ENCODE data around the gene IGFLR1. TPM values are rescaled to one million over a fixed set of nuclear protein-coding genes. Genes with fewer than 3 reads are reported as not detected.

The IGFLR1 gene
- total RNA-seq, 1 donor = 0.72 TPM

GRCh38 chr19:35734273-35734672 lies 8.0 kb downstream of the IGFLR1 start:
- no peak for TF ChIP-seq CTCF (IDR thresholded peaks at IDR 0.05; ENCODE audit: extremely low read depth, low read depth, low read length)
- Histone ChIP-seq H3K79me2 (ENCODE audit: insufficient read depth, low read length) (no peaks in the 10 kb centered on the region), H3K4me1 (ENCODE audit: insufficient read depth, low read length) (no peaks in the 10 kb centered on the region), H3K4me3 (ENCODE audit: insufficient read depth, low read length) (no peak overlapping the region), H2AFZ (ENCODE audit: low read length) (no peak overlapping the region), H3K4me2 (ENCODE audit: insufficient read depth, low read length) (no peak overlapping the region), H3K9me3 (ENCODE audit: low read depth, low read length) (no peaks in the 10 kb centered on the region), H3K27me3 (ENCODE audit: insufficient read depth, low read length) (no peaks in the 10 kb centered on the region), H4K20me1 (ENCODE audit: insufficient read depth, low read length) (peaks cover 7% of the 10 kb centered on the region), H3K36me3 (ENCODE audit: insufficient read depth, low read length) (peaks cover 69% of the 10 kb centered on the region), H3K27ac (ENCODE audit: low read depth, low read length) (no peak overlapping the region)
- DNase-seq (ENCODE audit: insufficient read length, low spot score, missing footprints) = peak; percentile 14

DNA sequence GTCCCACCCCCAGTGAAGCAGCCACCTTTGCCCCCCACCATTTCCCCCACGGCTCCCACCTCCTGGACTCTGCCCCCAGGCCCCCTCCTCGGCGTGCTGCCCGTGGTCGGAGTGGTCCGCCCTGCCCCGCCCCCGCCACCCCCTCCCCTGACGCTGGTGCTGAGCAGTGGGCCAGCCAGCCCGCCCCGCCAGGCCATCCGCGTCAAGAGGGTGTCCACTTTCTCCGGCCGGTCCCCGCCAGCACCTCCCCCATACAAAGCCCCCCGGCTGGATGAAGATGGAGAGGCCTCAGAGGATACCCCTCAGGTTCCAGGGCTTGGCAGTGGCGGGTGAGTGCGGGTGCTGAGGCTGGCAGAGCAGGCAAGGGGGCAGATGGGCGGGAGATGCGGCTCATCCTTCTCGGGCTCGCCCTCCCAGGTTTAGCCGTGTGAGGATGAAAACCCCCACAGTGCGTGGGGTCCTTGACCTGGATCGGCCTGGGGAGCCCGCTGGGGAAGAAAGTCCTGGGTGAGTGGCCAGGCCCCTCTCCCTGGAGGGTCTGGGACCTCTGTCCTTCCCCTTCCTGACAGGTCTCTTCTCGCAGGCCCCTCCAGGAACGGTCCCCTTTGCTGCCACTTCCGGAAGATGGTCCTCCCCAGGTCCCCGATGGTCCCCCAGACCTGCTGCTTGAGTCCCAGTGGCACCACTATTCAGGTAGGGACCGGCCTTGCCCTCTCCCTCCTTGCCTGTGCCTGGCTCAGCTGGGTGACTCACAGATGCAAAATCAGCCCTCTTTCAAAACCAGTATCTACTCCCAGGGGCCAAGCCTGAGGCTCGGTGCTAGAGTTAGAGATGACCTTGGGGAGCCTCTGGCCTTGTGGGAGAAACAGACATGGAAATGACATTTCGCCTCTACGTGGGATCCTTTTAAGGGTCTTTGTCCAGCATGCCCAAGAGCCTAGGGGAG lies 8.8 kb downstream of the IGFLR1 start:
- Histone ChIP-seq H3K27ac (ENCODE audit: low read depth, low read length) (no peak overlapping the region), H3K36me3 (ENCODE audit: insufficient read depth, low read length) (peaks cover 70% of the 10 kb centered on the region), H3K4me2 (ENCODE audit: insufficient read depth, low read length) (no peak overlapping the region), H2AFZ (ENCODE audit: low read length) (no peak overlapping the region), H3K4me3 (ENCODE audit: insufficient read depth, low read length) (no peak overlapping the region), H4K20me1 (ENCODE audit: insufficient read depth, low read length) (peaks cover 7% of the 10 kb centered on the region), H3K9me3 (ENCODE audit: low read depth, low read length) (no peaks in the 10 kb centered on the region), H3K4me1 (ENCODE audit: insufficient read depth, low read length) (no peaks in the 10 kb centered on the region), H3K27me3 (ENCODE audit: insufficient read depth, low read length) (no peaks in the 10 kb centered on the region), H3K79me2 (ENCODE audit: insufficient read depth, low read length) (no peaks in the 10 kb centered on the region)
- TF ChIP-seq CTCF (IDR thresholded peaks at IDR 0.05; ENCODE audit: extremely low read depth, low read depth, low read length) = no peak
- DNase-seq (ENCODE audit: insufficient read length, low spot score, missing footprints) = peak; percentile 87

GRCh38 chr19:35732540-35733179 lies 9.6 kb downstream of the IGFLR1 start:
- no peak overlapping the region for H3K27ac ChIP-seq (ENCODE audit: low read depth, low read length)
- H3K9me3 ChIP-seq (ENCODE audit: low read depth, low read length) = no peaks in the 10 kb centered on the region
- peaks cover 69% of the 10 kb centered on the region for H3K36me3 ChIP-seq (ENCODE audit: insufficient read depth, low read length)
- H3K4me3 ChIP-seq (ENCODE audit: insufficient read depth, low read length) = no peak overlapping the region
- no peak overlapping the region for H2AFZ ChIP-seq (ENCODE audit: low read length)
- no peak for TF ChIP-seq CTCF (IDR thresholded peaks at IDR 0.05; ENCODE audit: extremely low read depth, low read depth, low read length)
- DNase-seq (ENCODE audit: insufficient read length, low spot score, missing footprints) = peak; percentile 61
- no peak overlapping the region for H3K4me2 ChIP-seq (ENCODE audit: insufficient read depth, low read length)
- no peaks in the 10 kb centered on the region for H3K27me3 ChIP-seq (ENCODE audit: insufficient read depth, low read length)
- no peaks in the 10 kb centered on the region for H3K4me1 ChIP-seq (ENCODE audit: insufficient read depth, low read length)
- no peaks in the 10 kb centered on the region for H3K79me2 ChIP-seq (ENCODE audit: insufficient read depth, low read length)
- H4K20me1 ChIP-seq (ENCODE audit: insufficient read depth, low read length) = peaks cover 7% of the 10 kb centered on the region
